ENCODE results near the gene THBS2.
"Not testable (repeated sequence)": the region's sequence is repeated elsewhere in the genome, so short reads cannot be mapped to it uniquely, and the experiment has no call there.

THBS2 gene

GRCh38 chr6:169271158-169271876, 17.7 kb upstream of the THBS2 start:
- DNase-seq, result no peak

- DNase-seq, result not testable (repeated sequence)
Measured at GRCh38 chr6:169270077-169270380, 16.4 kb upstream of the THBS2 start.

GRCh38 chr6:169269180-169270076, 15.8 kb upstream of the THBS2 start:
- DNase-seq, result no peak

- DNase-seq, result no peak
Measured at GRCh38 chr6:169268276-169268675, 14.6 kb upstream of the THBS2 start.

GRCh38 chr6:169266746-169267591, 13.3 kb upstream of the THBS2 start:
- no peak for DNase-seq

- DNase-seq, result no peak
Measured at GRCh38 chr6:169266261-169266660, 12.6 kb upstream of the THBS2 start.

- DNase-seq, result no peak
Measured at GRCh38 chr6:169265486-169266131, 12.0 kb upstream of the THBS2 start.

GRCh38 chr6:169263836-169264608, 10.4 kb upstream of the THBS2 start:
- no peak for DNase-seq

GRCh38 chr6:169263374-169263773, 9.7 kb upstream of the THBS2 start:
- no peak for DNase-seq

- DNase-seq, result not testable (repeated sequence)
Measured at GRCh38 chr6:169262602-169263001, 9.0 kb upstream of the THBS2 start.

- no peak for DNase-seq
Measured at GRCh38 chr6:169256518-169256917, 2.9 kb upstream of the THBS2 start.

- DNase-seq, result no peak
Measured at GRCh38 chr6:169256061-169256460, 2.4 kb upstream of the THBS2 start.

- DNase-seq, result no peak
Measured at GRCh38 chr6:169255643-169256042, 2.0 kb upstream of the THBS2 start.

GRCh38 chr6:169254456-169255316, 1.0 kb upstream of the THBS2 start:
- DNase-seq, result no peak

GRCh38 chr6:169252505-169253189, 999 bp downstream of the THBS2 start:
- DNase-seq, result no peak

- DNase-seq, result no peak
Measured at GRCh38 chr6:169251822-169252504, 1.7 kb downstream of the THBS2 start.

GRCh38 chr6:169251371-169251802, 2.3 kb downstream of the THBS2 start:
- no peak for DNase-seq

GRCh38 chr6:169250660-169251059, 3.0 kb downstream of the THBS2 start:
- no peak for DNase-seq

GRCh38 chr6:169249057-169249456, 4.6 kb downstream of the THBS2 start:
- no peak for DNase-seq

- DNase-seq, result no peak
Measured at GRCh38 chr6:169248521-169248971, 5.1 kb downstream of the THBS2 start.
